Esophagus squamous epithelium (tissue), 4 donors: ENCODE results near the gene CDK11B.

Experiments used
- POLR2A ChIP-seq, 4 donors: fragments of 450-650 bp; IDR thresholded peaks; one replicate each; pipeline ENCODE4 v1.6.1; 2017; ENCODE audit warnings: antibody characterized with exemption in 4 of 4, mild to moderate bottlenecking in 4 of 4, moderate library complexity in 3 of 4
- TF ChIP-seq, protein P1 (sequence below), 6 experiments: fragments of 450-650 bp in 4 of 6; fragments of 200-600 bp in 2 of 6; sonication (generic) in 2 of 6; IDR thresholded peaks; one replicate each; pipeline ENCODE4 v1.5.1; 2016 to 2019; ENCODE audit warnings: antibody characterized with exemption in 6 of 6, mild to moderate bottlenecking in 4 of 6, moderate library complexity in 4 of 6

DNA sequence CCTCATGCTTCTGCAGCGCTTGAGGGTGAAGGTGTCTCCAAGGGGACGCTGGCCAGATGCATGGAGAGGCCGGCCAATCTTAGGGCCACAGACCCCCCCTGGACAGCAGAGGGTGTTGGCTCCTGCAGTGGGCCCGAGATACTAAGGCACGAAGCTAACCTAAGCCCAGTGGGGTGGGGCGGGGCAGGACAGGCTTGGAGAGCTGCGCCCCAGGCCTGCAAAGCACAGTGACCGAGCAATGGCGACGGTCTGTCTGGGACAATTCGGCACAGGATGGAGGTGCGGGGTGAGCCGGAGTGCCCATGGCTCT lies 60.1 kb downstream of the CDK11B start:
- TF ChIP-seq, protein P1, sequence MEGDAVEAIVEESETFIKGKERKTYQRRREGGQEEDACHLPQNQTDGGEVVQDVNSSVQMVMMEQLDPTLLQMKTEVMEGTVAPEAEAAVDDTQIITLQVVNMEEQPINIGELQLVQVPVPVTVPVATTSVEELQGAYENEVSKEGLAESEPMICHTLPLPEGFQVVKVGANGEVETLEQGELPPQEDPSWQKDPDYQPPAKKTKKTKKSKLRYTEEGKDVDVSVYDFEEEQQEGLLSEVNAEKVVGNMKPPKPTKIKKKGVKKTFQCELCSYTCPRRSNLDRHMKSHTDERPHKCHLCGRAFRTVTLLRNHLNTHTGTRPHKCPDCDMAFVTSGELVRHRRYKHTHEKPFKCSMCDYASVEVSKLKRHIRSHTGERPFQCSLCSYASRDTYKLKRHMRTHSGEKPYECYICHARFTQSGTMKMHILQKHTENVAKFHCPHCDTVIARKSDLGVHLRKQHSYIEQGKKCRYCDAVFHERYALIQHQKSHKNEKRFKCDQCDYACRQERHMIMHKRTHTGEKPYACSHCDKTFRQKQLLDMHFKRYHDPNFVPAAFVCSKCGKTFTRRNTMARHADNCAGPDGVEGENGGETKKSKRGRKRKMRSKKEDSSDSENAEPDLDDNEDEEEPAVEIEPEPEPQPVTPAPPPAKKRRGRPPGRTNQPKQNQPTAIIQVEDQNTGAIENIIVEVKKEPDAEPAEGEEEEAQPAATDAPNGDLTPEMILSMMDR (IDR thresholded peaks at IDR 0.05), result no peak
- no peak for TF ChIP-seq POLR2A (IDR thresholded peaks at IDR 0.05)
